Stromal cell of bone marrow (primary cell): Measurements from ENCODE around the gene WNK1.
A peak's percentile ranks its signal among the peaks of the same experiment; 100 is the strongest.
"Not testable (repeated sequence)": the region's sequence is repeated elsewhere in the genome, so short reads cannot be mapped to it uniquely, and the experiment has no call there.

Source experiments
- DNase-seq: peaks from one replicate; pipeline ENCODE4 v3.0.0-alpha.2; 2012; ENCODE audit warnings: low read depth

WNK1 gene

GRCh38 chr12:817941-818600 lies 65.7 kb downstream of the WNK1 start:
- DNase-seq, result no peak

DNA sequence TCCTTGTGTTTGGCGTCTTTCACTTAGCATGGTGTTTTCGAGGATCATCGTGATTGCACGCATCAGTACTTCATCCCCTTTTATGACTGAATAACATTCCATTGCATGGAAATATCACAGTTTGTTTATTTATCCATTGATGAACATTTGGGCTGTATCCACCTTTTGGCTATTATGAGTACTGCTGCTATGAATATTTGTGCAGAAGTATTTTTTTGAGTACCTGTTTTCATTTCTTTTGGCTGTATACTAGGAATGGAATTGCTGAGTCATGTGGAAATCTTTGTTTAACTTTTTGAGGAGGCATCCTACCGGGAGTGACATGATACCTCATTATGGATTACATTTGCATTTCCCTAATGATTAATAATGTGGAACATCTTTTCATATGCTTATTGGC lies 66.4 kb downstream of the WNK1 start:
- no peak for DNase-seq

DNA sequence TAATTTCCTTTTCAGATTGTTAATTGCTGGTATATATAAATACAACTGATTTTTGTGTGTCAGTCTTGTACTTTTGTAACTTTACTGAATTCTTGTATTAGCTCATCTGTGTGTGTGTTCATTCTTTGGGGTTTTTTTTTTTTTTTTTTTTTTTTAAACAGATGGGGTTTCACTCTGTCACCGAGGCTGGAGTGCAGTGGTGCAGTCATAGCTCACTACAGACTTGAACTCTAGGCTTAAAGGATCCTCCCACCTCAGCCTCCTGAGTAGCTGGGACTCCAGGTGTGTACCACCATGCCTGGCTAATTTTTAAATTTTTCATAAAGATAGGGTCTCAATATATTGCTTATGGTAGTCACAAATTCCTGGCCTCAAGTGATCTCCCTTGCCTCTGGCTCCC lies 68.0 kb downstream of the WNK1 start:
- no peak for DNase-seq

DNA sequence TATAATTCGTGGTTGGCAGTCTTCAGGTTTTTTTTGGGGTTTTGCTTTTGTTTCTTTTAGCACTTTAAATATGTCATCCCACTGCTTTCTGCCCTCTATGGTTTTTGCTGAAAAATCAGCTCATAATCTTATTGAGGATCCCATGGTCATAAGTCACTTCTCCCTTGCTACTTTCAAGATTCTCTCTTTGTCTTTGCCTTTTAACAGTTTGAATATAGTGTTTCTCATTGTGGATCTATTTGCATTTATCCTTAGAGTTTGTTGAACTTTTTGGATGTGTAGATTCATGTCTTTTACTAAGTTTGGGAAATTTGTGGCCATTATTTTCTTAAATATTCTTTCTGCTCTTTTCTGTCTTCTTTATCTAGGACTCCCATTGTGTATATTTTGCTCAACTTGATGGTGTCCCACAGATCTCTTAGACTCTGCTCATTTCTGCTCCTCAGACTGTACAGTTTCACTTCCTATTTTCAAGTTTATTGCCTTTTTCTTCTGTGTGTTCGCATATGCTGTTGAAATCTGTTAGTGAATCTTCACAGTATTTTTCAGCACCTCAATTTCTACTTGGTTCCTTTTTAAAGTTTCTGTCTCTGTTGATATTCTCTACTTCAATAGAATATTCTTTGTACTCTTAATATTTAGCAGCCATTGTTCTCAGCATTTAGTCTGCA lies 70.8 kb downstream of the WNK1 start:
- DNase-seq, result no peak

DNA sequence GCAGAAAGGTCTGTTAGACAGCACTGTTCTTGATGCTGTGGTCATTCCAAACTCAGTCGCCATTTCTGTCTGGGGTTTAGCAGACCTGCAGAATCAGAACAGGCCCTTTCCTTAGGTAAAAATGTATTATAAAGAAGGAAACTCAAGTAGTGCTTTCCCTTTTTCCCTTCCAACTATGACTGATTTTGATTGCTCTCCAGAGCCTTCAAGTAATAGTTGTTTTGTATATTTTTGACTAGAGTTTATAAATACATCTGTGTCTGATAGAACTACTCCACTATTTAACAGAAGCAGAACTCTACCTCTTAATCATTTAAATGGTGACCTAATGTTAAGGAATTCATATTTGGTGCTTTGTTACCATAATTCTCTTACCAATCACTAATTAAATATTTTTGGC lies 74.0 kb downstream of the WNK1 start:
- no peak for DNase-seq

DNA sequence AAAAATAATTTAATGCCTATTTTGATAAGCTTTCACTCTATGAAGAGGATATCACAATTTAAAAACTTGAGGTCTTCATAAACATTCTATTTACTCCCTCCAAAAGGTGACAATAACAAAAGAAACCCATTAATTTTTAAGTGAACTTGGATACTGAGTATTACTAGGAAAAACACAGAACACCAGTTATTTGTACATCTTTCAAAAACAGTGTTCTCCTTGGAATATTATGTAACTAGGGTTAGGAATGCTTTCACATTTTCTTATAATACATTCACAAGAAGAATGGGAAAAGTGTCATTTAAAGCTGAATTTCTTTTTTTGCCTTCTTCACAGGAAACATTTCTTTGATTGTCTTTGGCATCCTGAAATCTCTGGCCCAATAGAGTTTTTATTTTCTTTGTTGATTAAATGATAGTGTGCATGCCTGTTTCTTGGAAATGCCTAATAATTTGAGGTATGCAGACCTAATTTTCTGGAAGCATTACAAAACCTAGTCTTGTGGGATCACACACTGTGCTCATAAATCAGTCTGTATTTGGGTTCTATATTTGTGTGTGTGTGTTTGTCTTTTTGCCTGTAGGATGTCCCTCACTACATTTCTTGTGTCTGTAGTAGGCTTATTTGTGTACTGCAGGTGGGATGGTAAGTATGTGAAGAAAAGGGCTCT lies 76.5 kb downstream of the WNK1 start:
- DNase-seq, result no peak

DNA sequence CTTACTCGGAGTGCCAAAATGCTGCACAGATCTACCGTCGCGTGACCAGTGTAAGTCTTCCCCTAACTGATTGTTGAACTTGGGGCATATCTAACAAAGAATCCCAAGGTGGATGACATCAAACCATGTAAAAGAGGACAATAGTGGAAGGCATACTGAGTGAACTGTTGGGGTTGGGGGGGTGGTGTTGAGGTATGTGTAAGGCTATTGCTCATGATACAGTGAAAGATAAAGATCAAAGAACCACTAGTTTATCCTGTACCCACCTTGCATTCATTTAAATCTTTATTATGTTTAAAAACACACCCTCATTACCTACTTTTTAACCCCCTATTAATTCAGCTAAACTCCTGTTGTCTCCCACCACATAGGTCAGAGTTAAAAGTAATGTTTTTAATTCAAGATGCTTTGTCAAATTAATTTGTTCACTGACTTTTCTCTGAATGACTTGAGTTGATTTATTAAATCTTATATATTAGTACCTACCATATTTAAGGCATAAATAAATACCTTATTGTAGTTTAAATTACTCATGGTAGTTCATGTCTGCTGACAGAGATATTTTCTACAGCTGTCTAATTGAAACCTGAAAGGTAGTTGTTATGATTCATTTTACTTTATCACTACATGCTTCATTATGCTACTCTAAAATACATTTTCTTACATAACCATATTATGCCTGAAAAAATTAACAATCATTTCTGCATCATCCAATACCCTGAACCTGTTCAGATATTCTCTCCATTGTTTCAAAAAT lies 77.9 kb downstream of the WNK1 start:
- DNase-seq, result no peak

- no peak for DNase-seq
Measured at GRCh38 chr12:835754-836518, 83.6 kb downstream of the WNK1 start.

GRCh38 chr12:836952-837351 lies 84.6 kb downstream of the WNK1 start:
- DNase-seq, result no peak

GRCh38 chr12:837548-837947 lies 85.2 kb downstream of the WNK1 start:
- no peak for DNase-seq

GRCh38 chr12:843609-844008 lies 91.2 kb downstream of the WNK1 start:
- DNase-seq, result no peak

DNA sequence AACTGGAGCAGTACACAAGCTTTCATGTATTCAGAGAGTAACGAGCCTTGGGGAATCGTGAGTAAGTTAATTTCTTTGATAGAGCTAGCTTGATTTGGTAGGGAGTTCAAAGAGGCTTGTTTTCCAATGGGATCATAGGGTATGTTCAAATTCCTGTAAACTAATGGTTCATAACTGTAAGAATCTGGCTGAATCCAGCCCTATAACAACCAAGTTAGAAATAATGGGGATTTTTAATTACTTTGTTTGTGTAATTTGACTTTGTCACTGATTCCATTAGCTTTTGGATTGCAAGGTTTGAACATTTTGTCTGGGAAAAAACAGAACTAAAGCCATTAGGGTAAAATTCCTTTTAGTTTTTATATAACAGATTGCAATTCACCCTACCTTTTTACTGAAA lies 94.0 kb downstream of the WNK1 start:
- no peak for DNase-seq

DNA sequence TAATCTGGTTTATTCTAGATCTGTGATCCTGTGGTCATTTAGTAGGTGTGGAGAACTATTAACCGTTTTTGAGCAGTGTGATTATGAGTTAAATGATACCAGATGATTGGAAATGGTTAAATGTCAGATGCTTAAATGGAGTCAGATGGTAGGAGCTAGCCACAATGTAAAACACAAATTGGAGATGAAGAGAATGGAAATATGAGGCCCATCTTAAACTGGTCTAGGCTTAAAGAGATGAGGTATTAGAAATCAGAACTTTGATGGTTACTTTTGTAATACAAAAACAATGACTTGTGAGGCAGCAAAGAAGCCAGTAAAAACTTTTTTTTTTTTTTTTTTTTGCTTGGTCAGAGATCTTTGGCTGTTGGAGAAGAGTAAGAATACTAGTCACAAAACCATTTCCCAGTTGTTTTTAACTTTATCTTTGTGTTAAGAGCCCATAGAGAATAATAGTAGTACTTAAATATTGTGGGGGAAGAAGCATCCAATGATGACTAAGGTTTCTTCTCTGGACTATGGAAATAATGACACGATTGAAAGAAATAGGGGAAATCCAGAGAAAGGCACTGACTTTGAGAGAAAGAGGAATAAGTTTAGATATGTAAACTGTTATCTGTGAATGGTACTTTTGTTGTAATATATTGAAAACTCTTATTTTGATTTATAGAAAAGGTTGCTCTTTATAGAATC lies 95.9 kb downstream of the WNK1 start:
- DNase-seq, result peak; percentile 70

- DNase-seq, result no peak
Measured at GRCh38 chr12:848882-849527, 96.6 kb downstream of the WNK1 start.

DNA sequence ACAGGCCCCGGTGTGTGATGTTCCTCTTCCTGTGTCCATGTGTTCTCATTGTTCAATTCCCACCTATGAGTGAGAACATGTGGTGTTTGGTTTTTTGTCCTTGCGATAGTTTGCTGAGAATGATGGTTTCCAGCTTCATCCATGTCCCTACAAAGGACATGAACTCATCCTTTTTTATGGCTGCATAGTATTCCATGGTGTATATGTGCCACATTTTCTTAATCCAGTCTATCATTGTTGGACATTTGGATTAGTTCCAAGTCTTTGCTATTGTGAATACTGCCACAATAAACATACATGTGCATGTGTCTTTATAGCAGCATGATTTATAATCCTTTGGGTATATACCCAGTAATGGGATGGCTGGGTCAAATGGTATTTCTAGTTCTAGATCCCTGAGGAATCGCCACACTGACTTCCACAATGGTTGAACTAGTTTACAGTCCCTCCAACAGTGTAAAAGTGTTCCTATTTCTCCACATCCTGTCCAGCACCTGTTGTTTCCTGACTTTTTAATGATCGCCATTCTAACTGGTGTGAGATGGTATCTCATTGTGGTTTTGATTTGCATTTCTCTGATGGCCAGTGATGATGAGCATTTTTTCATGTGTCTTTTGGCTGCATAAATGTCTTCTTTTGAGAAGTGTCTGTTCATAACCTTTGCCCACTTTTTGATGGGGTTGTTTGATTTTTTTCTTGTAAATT lies 97.5 kb downstream of the WNK1 start:
- not testable (repeated sequence) for DNase-seq

- DNase-seq, result no peak
Measured at GRCh38 chr12:851343-851742, 99.0 kb downstream of the WNK1 start.

- peak; percentile 69 for DNase-seq
Measured at GRCh38 chr12:851913-852312, 99.5 kb downstream of the WNK1 start.

- no peak for DNase-seq
Measured at GRCh38 chr12:852864-853263, 100.5 kb downstream of the WNK1 start.

GRCh38 chr12:857611-858010 lies 105.2 kb downstream of the WNK1 start:
- peak; percentile 76 for DNase-seq

DNA sequence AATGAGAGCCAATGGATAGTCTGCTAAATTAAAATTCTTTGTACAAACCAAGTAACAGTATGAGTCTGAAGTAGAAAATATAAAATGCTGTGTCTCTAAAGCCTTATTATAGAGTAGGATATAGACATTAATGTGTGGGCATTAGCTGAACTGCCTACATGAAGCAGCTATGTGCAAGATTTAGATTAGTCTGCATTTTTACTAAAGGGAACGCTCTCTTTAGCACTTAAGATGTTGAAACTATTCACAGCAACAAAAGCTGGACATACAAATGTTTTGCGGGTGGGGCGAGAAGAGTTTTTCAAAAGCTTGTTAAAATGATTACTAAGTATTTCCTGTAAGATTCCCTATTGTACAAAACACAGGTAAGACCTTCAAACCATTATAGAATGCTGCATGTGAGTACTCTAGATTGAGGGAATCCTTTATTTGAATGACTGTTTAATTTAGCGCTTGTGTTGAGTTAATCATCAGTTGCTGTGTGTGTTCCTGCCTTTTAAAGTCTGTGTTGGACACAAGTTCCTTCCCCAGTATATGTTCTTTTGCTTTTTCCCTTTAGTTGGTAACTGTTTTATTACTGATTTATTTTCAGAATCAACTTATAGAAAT lies 110.0 kb downstream of the WNK1 start:
- DNase-seq, result no peak
